H1 (cell line): ENCODE data around the gene PLEKHG5. TPM values are rescaled to one million over a fixed set of nuclear protein-coding genes. Genes with fewer than 3 reads are reported as not detected.
A peak's percentile ranks its signal among the peaks of the same experiment; 100 is the strongest.

Experiments used
- SUZ12 ChIP-seq: fragments of 200-600 bp; sonication (generic); IDR thresholded peaks from 2 replicates; pipeline ENCODE4 v1.6.1; 2012; ENCODE audit warnings: mild to moderate bottlenecking, inconsistent platforms, low read length, moderate library complexity, mixed read lengths
- polyA plus RNA-seq, 7 experiments: library from polyadenylated mRNA; depleted of rRNA in 3 of 7; stranded (reverse) in 5 of 7; unstranded in 2 of 7; fragments of >200 nt in 5 of 7; fragments of 200-250 nt in 2 of 7; gene quantifications; 1 replicate in 5 of 7; 2 replicates in 1 of 7; 4 replicates in 1 of 7; pipeline versions ENCODE4 v1.2.1 to v1.2.3, GENCODE V29; 2011 to 2013; ENCODE audit warnings: missing spikeins in 2 of 7, mixed read lengths in 2 of 7
- total RNA-seq: library from RNA; stranded (reverse); fragmentation: NEBNext Ultra II Directional; extraction: Animal tissue kit (Norgen Biotek cat#: 25700); gene quantifications from 2 replicates; pipeline ENCODE4 v1.2.1, GENCODE V29; 2021

The PLEKHG5 gene
- total and polyA plus RNA-seq, 2 of the 8 experiments (the other 6 are each of a cell fraction or from before 2014, with no cell fraction given): 10.4 to 13.8 TPM

- peak; percentile 91 for TF ChIP-seq SUZ12
Observed at GRCh38 chr1:6418668-6419396, 72.6 kb downstream of the PLEKHG5 start (continued).
